Measurements from ENCODE around the gene SYTL5. TPM values are rescaled to one million over a fixed set of nuclear protein-coding genes. Genes with fewer than 3 reads are reported as not detected.

The SYTL5 gene
- total and polyA plus RNA-seq, 8 donors, result 0.50 to 7.7 (median 4.2) TPM

- intact Hi-C loops (cut with DNase I), result no loop called here
- Histone ChIP-seq H3K27ac (no peak overlapping the region), H3K4me1 (no peaks in the 10 kb centered on the region), H3K4me3 (no peak overlapping the region), H3K36me3 (no peaks in the 10 kb centered on the region), H3K27me3 (no peaks in the 10 kb centered on the region), H3K9me3 (no peaks in the 10 kb centered on the region)
- TF ChIP-seq, protein P1, sequence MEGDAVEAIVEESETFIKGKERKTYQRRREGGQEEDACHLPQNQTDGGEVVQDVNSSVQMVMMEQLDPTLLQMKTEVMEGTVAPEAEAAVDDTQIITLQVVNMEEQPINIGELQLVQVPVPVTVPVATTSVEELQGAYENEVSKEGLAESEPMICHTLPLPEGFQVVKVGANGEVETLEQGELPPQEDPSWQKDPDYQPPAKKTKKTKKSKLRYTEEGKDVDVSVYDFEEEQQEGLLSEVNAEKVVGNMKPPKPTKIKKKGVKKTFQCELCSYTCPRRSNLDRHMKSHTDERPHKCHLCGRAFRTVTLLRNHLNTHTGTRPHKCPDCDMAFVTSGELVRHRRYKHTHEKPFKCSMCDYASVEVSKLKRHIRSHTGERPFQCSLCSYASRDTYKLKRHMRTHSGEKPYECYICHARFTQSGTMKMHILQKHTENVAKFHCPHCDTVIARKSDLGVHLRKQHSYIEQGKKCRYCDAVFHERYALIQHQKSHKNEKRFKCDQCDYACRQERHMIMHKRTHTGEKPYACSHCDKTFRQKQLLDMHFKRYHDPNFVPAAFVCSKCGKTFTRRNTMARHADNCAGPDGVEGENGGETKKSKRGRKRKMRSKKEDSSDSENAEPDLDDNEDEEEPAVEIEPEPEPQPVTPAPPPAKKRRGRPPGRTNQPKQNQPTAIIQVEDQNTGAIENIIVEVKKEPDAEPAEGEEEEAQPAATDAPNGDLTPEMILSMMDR (IDR thresholded peaks at IDR 0.05), result no peak
- DNase-seq (no peak), ATAC-seq (no peak)
Measured at GRCh38 chrX:38044701-38045100, 38.3 kb downstream of the SYTL5 start.

GRCh38 chrX:38045538-38046096 is 39.3 kb downstream of the SYTL5 start:
- ATAC-seq, result peak; percentile 54
- no peak overlapping the region for H3K27ac ChIP-seq
- H3K27me3 ChIP-seq, result no peaks in the 10 kb centered on the region
- no peaks in the 10 kb centered on the region for H3K9me3 ChIP-seq
- intact Hi-C loops (cut with DNase I), result no loop called here
- H3K4me1 ChIP-seq, result no peaks in the 10 kb centered on the region
- TF ChIP-seq, protein P1 (IDR thresholded peaks at IDR 0.05), result no peak
- no peaks in the 10 kb centered on the region for H3K36me3 ChIP-seq
- H3K4me3 ChIP-seq, result no peak overlapping the region
- DNase-seq, result peak in 1 of 4 donors; percentile 26

DNA sequence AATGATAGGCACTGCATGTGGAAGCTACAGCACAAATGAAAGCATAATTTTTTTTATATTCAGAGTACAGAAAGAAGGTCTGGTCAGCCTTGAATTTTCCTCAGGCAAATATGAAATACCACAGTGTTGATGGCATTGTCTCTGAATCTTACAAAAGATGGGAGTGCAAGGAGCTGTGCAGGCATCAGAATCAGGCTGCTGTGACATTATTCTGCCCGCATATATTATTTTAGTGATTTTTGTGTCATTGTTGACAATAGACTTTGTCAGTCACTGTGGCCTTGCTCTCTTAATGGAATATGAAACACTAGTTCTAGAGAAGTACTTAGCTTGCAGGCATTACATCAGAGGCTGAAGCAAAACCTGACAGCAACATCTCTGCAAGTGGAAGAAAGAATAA is 42.5 kb downstream of the SYTL5 start:
- H3K4me3 ChIP-seq, result no peak overlapping the region
- no peak for DNase-seq
- no peaks in the 10 kb centered on the region for H3K27me3 ChIP-seq
- no peaks in the 10 kb centered on the region for H3K9me3 ChIP-seq
- H3K36me3 ChIP-seq, result no peaks in the 10 kb centered on the region
- intact Hi-C loops (cut with DNase I), result no loop called here
- ATAC-seq, result no peak
- H3K4me1 ChIP-seq, result no peaks in the 10 kb centered on the region
- H3K27ac ChIP-seq, result no peak overlapping the region
- TF ChIP-seq, protein P1 (IDR thresholded peaks at IDR 0.05), result no peak

- Histone ChIP-seq H3K4me1 (no peaks in the 10 kb centered on the region), H3K9me3 (no peaks in the 10 kb centered on the region), H3K27me3 (no peaks in the 10 kb centered on the region), H3K4me3 (no peak overlapping the region), H3K36me3 (no peaks in the 10 kb centered on the region), H3K27ac (no peak overlapping the region)
- DNase-seq (no peak), ATAC-seq (no peak)
- intact Hi-C loops (cut with DNase I), result no loop called here
- TF ChIP-seq, protein P1 (IDR thresholded peaks at IDR 0.05), result no peak
Measured at GRCh38 chrX:38050806-38051205, 44.5 kb downstream of the SYTL5 start.

DNA sequence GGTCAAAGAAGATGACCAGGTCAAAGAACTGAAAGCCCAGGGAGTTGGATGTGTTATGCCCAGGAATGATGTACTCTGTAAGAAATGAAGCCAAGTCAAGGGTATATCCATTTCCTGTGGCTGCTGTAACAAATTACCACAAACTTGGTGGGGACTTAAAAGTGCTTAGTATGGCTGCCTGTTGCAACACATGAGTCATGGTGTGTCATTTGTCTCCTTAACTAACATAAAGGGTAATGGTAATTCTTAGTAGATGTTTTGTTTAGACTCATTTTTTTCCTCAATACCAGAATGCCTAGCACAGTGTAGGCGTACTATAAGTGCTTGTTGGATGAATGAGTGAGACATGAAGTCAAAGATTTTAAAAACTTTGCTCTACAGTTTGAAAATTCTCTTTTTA is 45.7 kb downstream of the SYTL5 start:
- Histone ChIP-seq H3K4me1 (no peaks in the 10 kb centered on the region), H3K4me3 (no peak overlapping the region), H3K36me3 (no peaks in the 10 kb centered on the region), H3K27ac (no peak overlapping the region), H3K27me3 (no peaks in the 10 kb centered on the region), H3K9me3 (no peaks in the 10 kb centered on the region)
- DNase-seq (no peak), ATAC-seq (no peak)
- intact Hi-C loops (cut with DNase I), result no loop called here
- TF ChIP-seq, protein P1 (IDR thresholded peaks at IDR 0.05), result no peak
